Spleen (tissue), 11 donors: ENCODE data around the gene RAPGEF6. TPM values are rescaled to one million over a fixed set of nuclear protein-coding genes. Genes with fewer than 3 reads are reported as not detected.

Experiments used
- DNase-seq: peaks from one replicate; pipeline ENCODE4 v3.0.0-alpha.2; 2020
- H3K27ac ChIP-seq, 8 donors: fragments of 200-600 bp; sonication (generic) in 7 of 8; 1 replicate in 4 of 8; 2 replicates in 4 of 8; pipeline versions ENCODE4 v1.5.0 to v1.8.0; 2016 to 2021; ENCODE audit warnings: inconsistent platforms in 4 of 8, mild to moderate bottlenecking in 4 of 8, moderate library complexity in 1 of 8
- H3K27me3 ChIP-seq, 7 donors: fragments of 200-600 bp; sonication (generic) in 6 of 7; replicated peaks in 1 of 7; 1 replicate in 4 of 7; 2 replicates in 3 of 7; pipeline versions ENCODE4 v1.5.0 to v1.8.0; 2016 to 2021; ENCODE audit warnings: inconsistent platforms in 3 of 7, mild to moderate bottlenecking in 1 of 7
- H3K36me3 ChIP-seq, 6 donors: fragments of 200-600 bp; sonication (generic) in 5 of 6; 1 replicate in 4 of 6; 2 replicates in 2 of 6; pipeline versions ENCODE4 v1.5.0 to v1.8.0; 2016 to 2021; ENCODE audit warnings: inconsistent platforms in 2 of 6
- H3K4me1 ChIP-seq, 6 donors: fragments of 200-600 bp; sonication (generic) in 5 of 6; 1 replicate in 3 of 6; 2 replicates in 3 of 6; pipeline versions ENCODE4 v1.5.0 to v1.8.0; 2016 to 2021; ENCODE audit warnings: inconsistent platforms in 3 of 6
- H3K4me3 ChIP-seq, 8 donors: fragments of 200-600 bp; sonication (generic) in 7 of 8; 1 replicate in 4 of 8; 2 replicates in 4 of 8; pipeline versions ENCODE4 v1.5.0 to v1.8.0; 2016 to 2021; ENCODE audit warnings: inconsistent platforms in 4 of 8, mild to moderate bottlenecking in 4 of 8, moderate library complexity in 2 of 8
- H3K9me3 ChIP-seq, 8 donors: fragments of 200-600 bp; sonication (generic) in 7 of 8; 1 replicate in 4 of 8; 2 replicates in 4 of 8; pipeline versions ENCODE4 v1.5.0 to v1.8.0; 2016 to 2021; ENCODE audit warnings: inconsistent platforms in 4 of 8
- CTCF ChIP-seq, 11 experiments: fragments of 200-600 bp in 7 of 11; fragments of 450-650 bp in 4 of 11; sonication (generic) in 4 of 11; IDR thresholded peaks in 8 of 11; conservative IDR thresholded peaks in 3 of 11; 1 replicate in 7 of 11; 2 replicates in 4 of 11; pipeline versions ENCODE4 v1.4.0 to v1.8.0; 2016 to 2021; ENCODE audit warnings: antibody characterized with exemption in 11 of 11, inconsistent platforms in 4 of 11, mild to moderate bottlenecking in 1 of 11
- POLR2A ChIP-seq, 3 donors: fragments of 450-650 bp; IDR thresholded peaks; one replicate each; pipeline ENCODE4 v1.5.1; 2017; ENCODE audit warnings: antibody characterized with exemption in 3 of 3, mild to moderate bottlenecking in 1 of 3
- POLR2AphosphoS5 ChIP-seq, 3 donors: sonication (generic); formaldehyde crosslinking; IDR thresholded peaks; one replicate each; pipeline ENCODE4 v1.5.1; 2017; ENCODE audit warnings: antibody characterized with exemption in 3 of 3
- WGBS, 5 donors: extraction: QIAGEN DNeasy Blood & Tissue Kit in 3 of 5; methylation state at CpG; one replicate each; pipeline versions ENCODE4 v1.1.5 to v1.1.7; 2013 to 2018; 5-methylcytosine and 5-hydroxymethylcytosine counted together
- intact Hi-C: fragments of 100-400 bp; cut with DNase I; formaldehyde crosslinking; loops from one replicate; pipeline ENCODE4 v1.15.0; 2023; ENCODE audit warnings: low total_unique reads
- polyA plus RNA-seq, 3 donors: library from polyadenylated mRNA; stranded (reverse); fragments of 200-250 nt; gene quantifications; one replicate each; pipeline ENCODE4 v1.2.1, GENCODE V29; 2013
- total RNA-seq, 7 donors: library from RNA; depleted of rRNA in 3 of 7; stranded (reverse); fragments of >200 nt in 3 of 7; fragmentation: NEBNext Ultra II Directional in 4 of 7; extraction: Animal tissue kit (Norgen Biotek cat#: 25700) in 4 of 7; gene quantifications; one replicate each; pipeline versions ENCODE4 v1.1.0 to v1.2.1, GENCODE V29; 2016 to 2021
- donor health status: healthy with polysubstance abuse.
- donor health status: DM: no; HTN: no; CAD: no; lungs with moderate emphysema.
- donor health status: DM: no; HTN: no; CAD: no.
- donor health status: Bipolar disorder and iron deficiency.
- donor health status: healthy.
- donor health status: DM: no; HTN: no; CAD: no.
- donor health status: DM: yes; HTN: yes; CAD: no.

The RAPGEF6 gene
- total and polyA plus RNA-seq, 10 donors = 3.8 to 56.4 (median 43.2) TPM

GRCh38 chr5:131459216-131459615 is 175.8 kb downstream of the RAPGEF6 start:
- peaks cover 0 to 28% (median 0%) of the 10 kb centered on the region in 6 donors for H3K4me1 ChIP-seq
- no peak for TF ChIP-seq POLR2AphosphoS5 (IDR thresholded peaks at IDR 0.05)
- TF ChIP-seq CTCF (IDR thresholded peaks at IDR 0.05 in 8 of 11, conservative IDR thresholded peaks at IDR 0.05 in 3 of 11) = no peak
- no peak for TF ChIP-seq POLR2A (IDR thresholded peaks at IDR 0.05)
- intact Hi-C loops = no loop called here
- H3K27ac ChIP-seq = no peak overlapping the region
- no peak overlapping the region for H3K4me3 ChIP-seq
- DNase-seq = no peak
- no peaks in the 10 kb centered on the region for H3K27me3 ChIP-seq
- H3K9me3 ChIP-seq = no peaks in the 10 kb centered on the region
- H3K36me3 ChIP-seq = peaks cover 0 to 95% (median 30%) of the 10 kb centered on the region in 6 donors

GRCh38 chr5:131457193-131457592 is 177.8 kb downstream of the RAPGEF6 start:
- Histone ChIP-seq H3K4me3 (no peak overlapping the region), H3K9me3 (no peaks in the 10 kb centered on the region), H3K27me3 (no peaks in the 10 kb centered on the region), H3K4me1 (peaks cover 0 to 10% (median 0%) of the 10 kb centered on the region in 6 donors), H3K36me3 (peaks cover 0 to 96% (median 31%) of the 10 kb centered on the region in 6 donors), H3K27ac (no peak overlapping the region)
- DNase-seq = no peak
- intact Hi-C loops = no loop called here
- TF ChIP-seq CTCF (IDR thresholded peaks at IDR 0.05 in 8 of 11, conservative IDR thresholded peaks at IDR 0.05 in 3 of 11) (no peak), POLR2A (IDR thresholded peaks at IDR 0.05) (no peak), POLR2AphosphoS5 (IDR thresholded peaks at IDR 0.05) (no peak)
- WGBS, 5 donors = 96 to 100% (median 97%) methylated on average over 1 of the region's 1 CpG

- no peaks in the 10 kb centered on the region for H3K27me3 ChIP-seq
- intact Hi-C loops = no loop called here
- no peak for DNase-seq
- no peaks in the 10 kb centered on the region for H3K4me1 ChIP-seq
- TF ChIP-seq CTCF (IDR thresholded peaks at IDR 0.05 in 8 of 11, conservative IDR thresholded peaks at IDR 0.05 in 3 of 11) (no peak), POLR2AphosphoS5 (IDR thresholded peaks at IDR 0.05) (no peak), POLR2A (IDR thresholded peaks at IDR 0.05) (no peak)
- no peaks in the 10 kb centered on the region for H3K9me3 ChIP-seq
- 95 to 100% (median 98%) methylated on average over 2 of the region's 2 CpGs for WGBS, 5 donors
- no peak overlapping the region for H3K27ac ChIP-seq
- H3K36me3 ChIP-seq = peaks cover 5 to 96% (median 54%) of the 10 kb centered on the region in 6 donors
- no peak overlapping the region for H3K4me3 ChIP-seq
Measured at GRCh38 chr5:131450941-131451340, 184.1 kb downstream of the RAPGEF6 start.

GRCh38 chr5:131441184-131441583 is 193.8 kb downstream of the RAPGEF6 start:
- H3K4me3 ChIP-seq = no peak overlapping the region
- H3K27me3 ChIP-seq = no peaks in the 10 kb centered on the region
- no peak for DNase-seq
- H3K36me3 ChIP-seq = peaks cover 13 to 100% (median 67%) of the 10 kb centered on the region in 6 donors
- H3K4me1 ChIP-seq = no peaks in the 10 kb centered on the region
- intact Hi-C loops = no loop called here
- H3K9me3 ChIP-seq = no peaks in the 10 kb centered on the region
- WGBS, 5 donors = 62 to 90% (median 75%) methylated on average over 2 of the region's 2 CpGs
- TF ChIP-seq POLR2AphosphoS5 (IDR thresholded peaks at IDR 0.05) (no peak), POLR2A (IDR thresholded peaks at IDR 0.05) (no peak), CTCF (IDR thresholded peaks at IDR 0.05 in 8 of 11, conservative IDR thresholded peaks at IDR 0.05 in 3 of 11) (no peak)
- no peak overlapping the region for H3K27ac ChIP-seq
